DOHH2 (cell line): ENCODE results near the gene SH3PXD2A.

Experiments
- CTCF ChIP-seq: fragments of 200-600 bp; sonication (generic); IDR thresholded peaks from one replicate; pipeline ENCODE4 v1.5.1; 2014; ENCODE audit warnings: antibody characterized with exemption, mild to moderate bottlenecking, low read depth, low read length; ENCODE audit not compliant: poor library complexity, severe bottlenecking
- EZH2phosphoT487 ChIP-seq: fragments of 200-600 bp; sonication (generic); IDR thresholded peaks from 2 replicates; pipeline ENCODE4 v1.6.1; 2017; ENCODE audit warnings: borderline replicate concordance, mild to moderate bottlenecking, antibody characterized with exemption, low read length, moderate library complexity, mixed read lengths

GRCh38 chr10:103587073-103587472 lies 268.3 kb downstream of the SH3PXD2A start:
- TF ChIP-seq CTCF = no peak
- TF ChIP-seq EZH2phosphoT487 = no peak
